Measurements from ENCODE around the gene ZNF407.
"Not testable (repeated sequence)": the region's sequence is repeated elsewhere in the genome, so short reads cannot be mapped to it uniquely, and the experiment has no call there.

ZNF407 gene, protein sequence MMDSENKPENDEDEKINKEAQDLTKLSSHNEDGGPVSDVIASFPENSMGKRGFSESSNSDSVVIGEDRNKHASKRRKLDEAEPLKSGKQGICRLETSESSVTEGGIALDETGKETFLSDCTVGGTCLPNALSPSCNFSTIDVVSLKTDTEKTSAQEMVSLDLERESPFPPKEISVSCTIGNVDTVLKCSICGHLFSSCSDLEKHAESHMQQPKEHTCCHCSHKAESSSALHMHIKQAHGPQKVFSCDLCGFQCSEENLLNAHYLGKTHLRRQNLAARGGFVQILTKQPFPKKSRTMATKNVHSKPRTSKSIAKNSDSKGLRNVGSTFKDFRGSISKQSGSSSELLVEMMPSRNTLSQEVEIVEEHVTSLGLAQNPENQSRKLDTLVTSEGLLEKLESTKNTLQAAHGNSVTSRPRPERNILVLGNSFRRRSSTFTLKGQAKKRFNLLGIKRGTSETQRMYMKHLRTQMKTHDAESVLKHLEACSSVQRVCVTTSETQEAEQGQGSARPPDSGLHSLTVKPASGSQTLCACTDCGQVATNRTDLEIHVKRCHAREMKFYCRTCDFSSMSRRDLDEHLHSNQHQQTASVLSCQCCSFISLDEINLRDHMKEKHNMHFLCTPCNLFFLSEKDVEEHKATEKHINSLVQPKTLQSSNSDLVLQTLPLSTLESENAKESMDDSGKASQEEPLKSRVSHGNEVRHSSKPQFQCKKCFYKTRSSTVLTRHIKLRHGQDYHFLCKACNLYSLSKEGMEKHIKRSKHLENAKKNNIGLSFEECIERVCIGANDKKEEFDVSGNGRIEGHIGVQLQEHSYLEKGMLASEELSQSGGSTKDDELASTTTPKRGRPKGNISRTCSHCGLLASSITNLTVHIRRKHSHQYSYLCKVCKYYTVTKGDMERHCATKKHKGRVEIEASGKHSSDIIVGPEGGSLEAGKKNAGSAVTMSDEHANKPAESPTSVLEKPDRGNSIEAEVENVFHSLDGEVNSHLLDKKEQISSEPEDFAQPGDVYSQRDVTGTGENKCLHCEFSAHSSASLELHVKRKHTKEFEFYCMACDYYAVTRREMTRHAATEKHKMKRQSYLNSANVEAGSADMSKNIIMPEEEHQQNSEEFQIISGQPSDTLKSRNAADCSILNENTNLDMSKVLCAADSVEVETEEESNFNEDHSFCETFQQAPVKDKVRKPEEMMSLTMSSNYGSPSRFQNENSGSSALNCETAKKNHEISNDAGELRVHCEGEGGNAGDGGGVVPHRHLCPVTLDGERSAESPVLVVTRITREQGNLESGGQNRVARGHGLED (N-terminal part only)

DNA sequence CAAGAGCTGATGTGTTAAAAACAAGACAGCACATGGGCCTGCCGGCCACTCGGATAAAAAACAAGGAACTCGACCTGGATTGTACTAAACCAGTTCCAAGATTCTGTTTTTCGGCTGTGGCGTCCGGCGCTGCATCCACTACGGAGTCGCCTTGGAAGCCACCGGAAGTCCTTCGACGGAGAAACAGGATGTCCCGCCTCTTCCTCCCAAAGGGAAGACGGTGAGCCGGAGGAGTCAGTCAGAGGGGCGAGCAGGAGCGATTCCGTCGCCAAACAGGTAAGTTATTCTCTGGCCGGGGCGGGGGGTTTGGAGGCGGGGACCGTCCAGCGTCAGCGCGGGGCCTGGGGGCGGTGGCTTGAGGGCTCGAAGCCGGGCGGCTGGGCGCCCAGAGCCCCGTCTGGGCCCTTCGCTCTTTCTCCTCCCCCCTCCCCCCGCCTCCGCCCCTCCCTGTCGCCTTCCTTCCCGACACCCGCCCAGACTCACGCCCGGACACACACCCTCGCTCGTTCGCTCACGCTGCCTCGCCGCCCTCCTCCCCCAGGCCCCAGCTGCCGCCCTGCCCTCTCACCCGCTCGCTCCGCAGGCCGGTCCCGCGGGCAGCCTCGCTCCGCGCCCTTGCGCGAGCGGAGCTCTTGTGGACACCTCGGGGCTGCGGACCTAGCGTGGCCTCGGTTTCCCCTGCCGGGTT lies at the start of gene ZNF407:
Gene ZNF407, plus strand, starts transcription at position 209 of the 688 bp plus-strand sequence. CDS start 33,150 bp downstream, outside the sequence.
- DNase-seq (ENCODE audit: low spot score), result peak; percentile 97

DNA sequence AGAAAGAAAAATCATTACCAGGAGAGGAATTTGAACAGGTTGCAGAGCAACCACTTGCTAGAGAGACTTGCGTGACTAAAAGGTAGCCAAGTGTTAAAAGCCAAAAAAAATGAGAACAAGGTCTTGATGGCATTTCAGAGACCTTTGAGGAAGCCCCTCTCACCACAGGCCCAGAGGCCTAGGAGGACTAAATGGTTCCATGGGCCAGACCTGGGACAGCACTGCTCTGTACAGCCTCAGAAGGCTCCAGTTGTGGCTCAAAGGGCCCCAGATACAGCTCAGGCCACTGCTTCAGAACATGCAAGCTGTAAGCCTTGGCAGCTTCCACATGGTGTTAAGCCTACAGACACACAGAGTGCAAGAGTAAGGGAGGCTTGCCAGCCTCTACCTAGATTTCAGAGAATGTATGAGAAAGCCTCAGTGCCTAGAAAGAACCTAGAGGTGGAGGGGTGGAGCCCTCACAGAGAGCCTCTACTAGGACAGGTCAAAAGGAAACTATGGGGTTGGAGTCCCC lies 48.0 kb upstream of the ZNF407 start:
- no peak for DNase-seq (ENCODE audit: low spot score)

DNA sequence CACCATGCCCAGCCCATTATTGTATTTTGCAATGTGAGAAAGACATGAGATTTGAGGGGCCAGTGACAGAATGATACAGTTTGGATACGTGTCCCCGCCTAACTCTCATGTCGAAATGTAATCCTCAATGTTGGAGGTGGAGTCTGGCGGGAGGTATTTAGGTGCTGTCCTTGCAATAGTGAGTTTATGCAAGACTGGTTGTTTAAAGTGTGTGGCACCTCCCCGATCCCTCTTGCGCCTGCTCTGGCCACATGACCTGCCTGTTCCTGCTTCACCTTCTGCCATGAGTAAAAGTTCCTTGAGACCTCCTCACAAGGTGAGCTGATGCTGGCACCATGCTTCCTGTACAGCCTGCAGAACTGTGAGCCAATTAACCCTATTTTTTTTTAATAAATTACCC lies 46.8 kb upstream of the ZNF407 start:
- DNase-seq (ENCODE audit: low spot score), result no peak

DNA sequence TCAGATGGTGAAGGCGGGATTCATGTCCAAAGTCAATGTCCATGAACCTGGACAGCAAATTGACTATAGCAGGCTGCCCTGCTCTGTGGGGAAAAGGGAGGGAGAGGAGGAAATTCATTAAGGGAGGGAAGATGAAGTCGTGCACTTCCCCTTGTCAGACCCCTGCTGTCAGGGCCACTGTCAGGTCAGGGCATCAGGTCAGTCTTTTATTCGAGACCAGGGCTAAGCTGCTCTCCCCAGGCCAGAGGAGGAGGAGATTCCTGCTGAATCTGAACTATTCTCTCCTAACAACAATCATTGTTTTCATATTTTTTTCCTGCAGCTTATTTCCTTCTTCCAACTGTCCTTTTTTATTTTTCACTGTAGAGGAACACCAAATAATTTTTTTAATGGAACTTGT lies 46.2 kb upstream of the ZNF407 start:
- no peak for DNase-seq (ENCODE audit: low spot score)

DNA sequence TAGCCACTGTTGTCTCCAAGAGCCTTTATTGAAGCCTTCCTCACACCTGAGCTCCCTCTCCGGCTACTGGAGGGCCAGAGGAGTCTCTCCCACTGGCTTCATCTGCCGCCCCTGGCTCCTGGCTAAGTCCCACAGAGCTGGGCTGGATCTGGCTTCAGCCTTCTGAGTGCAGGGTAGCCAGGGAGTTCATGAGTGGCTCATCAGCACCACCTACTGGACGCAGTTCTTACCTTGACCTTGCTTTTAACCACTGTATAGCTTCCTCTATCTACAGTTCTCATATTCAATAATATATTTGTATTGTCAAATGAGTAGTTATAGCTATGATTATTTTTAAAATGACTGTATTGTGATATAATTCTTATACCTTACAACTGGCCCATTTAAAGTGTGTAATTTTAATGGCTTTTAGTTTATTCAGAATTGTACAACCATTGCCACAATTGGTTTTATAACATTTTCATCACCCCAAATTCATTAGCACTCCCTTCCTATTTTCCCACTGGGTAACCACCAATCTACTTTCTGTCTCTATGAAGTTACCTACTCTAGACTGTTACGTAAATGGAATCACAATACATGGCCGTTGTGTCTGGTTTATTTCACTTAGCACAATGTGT lies 45.6 kb upstream of the ZNF407 start:
- DNase-seq (ENCODE audit: low spot score), result peak; percentile 82

DNA sequence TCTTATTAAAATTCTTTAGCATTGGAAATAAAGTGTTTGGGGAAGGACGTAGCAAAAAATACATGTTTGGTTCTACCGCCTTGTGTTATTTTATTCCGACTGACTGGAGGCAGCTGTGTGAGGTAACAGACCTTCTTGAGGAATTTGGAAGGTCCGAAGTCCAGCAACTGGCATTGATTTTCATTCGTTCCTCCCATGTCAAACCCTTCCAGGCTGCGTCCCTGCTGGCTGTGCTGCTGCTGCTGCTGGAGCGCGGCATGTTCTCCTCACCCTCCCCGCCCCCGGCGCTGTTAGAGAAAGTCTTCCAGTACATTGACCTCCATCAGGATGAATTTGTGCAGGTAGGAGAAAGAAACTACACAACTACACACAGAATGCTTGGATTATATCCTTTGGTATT lies 41.5 kb upstream of the ZNF407 start:
- DNase-seq (ENCODE audit: low spot score), result no peak

DNA sequence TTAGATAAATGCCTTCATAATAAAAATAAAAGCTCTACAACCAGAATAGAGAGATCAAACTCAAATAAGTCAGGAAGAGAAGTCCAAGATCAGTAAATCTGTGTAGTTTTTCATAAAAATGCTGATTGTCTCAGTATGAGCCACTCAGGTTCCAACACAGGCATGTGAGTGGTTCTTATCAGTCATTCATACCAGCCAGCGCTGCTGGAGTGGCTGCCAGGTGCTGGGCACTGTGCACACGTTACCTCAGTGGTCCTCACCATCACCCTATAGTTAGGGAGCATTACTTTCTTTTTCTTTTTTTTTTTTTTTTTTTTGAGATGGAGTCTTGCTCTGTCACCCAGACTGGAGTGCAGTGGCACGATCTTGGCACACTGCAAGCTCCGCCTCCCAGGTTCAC lies 39.6 kb upstream of the ZNF407 start:
- no peak for DNase-seq (ENCODE audit: low spot score)

DNA sequence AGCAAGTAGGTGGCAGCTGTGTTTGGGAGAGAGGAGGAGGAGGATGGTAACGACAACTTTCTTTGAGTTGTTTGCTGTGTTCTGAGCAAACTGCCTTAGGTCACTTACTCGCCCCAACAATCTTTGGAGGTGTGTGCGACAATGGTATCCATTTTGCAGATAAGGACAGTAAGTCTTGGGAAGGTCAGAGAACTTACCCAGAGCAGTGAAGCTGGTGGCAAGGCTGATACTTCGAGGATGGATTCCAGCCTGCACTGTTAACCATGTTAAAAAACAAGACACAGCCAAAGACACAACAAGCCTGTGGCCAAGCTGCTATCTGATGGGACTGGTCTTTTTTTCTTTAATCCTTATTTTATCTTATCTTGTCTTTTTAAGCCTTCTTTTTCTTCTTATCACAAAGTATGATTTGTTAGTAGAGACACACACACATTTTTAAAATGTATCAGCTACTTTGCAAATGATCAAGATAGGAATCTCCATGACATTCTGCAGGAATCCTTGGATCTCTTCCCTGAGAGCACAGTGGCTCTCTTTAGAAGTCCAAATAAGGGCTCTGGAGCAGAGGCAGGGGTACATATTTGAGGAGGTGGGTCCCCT lies 35.4 kb upstream of the ZNF407 start:
- no peak for DNase-seq (ENCODE audit: low spot score)

DNA sequence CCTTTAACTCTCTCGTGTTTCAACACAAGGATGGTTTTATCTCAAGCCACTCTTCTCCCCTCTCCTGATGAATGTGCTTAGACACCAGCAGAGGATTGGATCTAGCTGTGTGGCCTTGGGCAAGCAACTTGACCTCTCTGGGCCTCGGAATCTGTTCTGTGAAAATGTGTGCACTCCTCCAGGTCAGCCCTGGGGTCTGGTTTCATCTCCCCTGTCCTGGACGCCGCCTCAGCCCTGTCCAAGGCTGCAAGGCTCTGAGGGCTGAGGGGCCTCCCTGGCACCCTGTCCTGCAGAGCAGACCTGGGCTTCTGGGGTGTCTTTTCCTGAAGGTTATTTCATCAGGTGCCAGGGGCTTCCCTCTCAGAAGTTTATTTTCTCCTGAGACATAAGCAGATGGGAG lies 34.9 kb upstream of the ZNF407 start:
- DNase-seq (ENCODE audit: low spot score), result no peak

DNA sequence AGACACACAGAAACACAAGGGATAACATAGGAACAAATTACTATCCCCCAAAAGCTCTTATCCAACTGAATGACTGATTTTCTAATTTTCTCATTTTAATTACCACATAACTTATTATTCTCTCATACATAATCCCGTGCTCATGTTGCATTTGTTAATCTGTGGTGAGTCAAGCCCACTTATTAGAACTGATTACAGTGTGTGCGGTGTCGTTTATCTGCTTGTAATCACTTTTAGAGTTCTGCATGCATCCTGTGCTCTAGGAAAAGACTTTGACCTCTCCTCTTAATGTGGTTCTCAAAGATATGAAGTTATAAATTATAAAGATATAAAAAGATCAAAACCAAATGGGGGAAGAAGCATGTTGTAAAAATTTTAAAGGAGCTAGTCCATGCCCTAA lies 33.7 kb upstream of the ZNF407 start:
- no peak for DNase-seq (ENCODE audit: low spot score)

DNA sequence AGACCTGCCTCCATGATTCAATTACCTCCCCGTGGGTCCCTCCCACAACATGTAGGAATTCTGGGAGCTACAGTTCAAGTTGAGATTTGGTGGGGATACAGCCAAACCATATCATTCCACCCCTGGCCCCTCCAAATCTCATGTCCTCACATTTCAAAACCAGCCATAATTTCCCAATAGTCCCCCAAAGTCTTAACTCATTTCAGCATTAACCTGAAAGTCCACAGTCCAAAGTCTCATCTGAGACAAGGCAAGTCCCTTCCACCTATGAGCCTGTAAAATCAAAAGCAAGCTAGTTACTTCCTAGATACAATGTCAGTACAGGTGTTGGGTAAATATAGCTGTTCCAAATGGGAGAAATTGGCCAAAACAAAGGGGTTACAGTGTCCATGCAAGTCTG lies 32.5 kb upstream of the ZNF407 start:
- not testable (repeated sequence) for DNase-seq (ENCODE audit: low spot score)

DNA sequence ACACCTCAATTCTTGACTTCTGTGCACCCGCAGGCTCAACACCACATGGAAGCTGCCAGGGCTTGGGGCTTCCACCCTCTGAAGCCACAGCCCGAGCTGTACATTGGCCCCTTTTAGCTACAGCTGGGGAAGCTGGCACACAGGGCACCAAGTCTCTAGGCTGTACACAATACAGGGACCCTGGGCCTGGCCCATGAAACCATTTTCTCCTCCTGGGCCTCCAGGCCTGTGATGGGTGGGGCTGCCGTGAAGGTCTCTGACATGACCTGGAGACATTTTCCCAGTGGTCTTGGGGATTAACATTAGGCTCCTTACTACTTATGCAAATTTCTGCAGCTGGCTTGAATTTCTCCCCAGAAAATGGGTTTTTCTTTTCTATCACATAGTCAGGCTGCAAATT lies 31.7 kb upstream of the ZNF407 start:
- DNase-seq (ENCODE audit: low spot score), result not testable (repeated sequence)

DNA sequence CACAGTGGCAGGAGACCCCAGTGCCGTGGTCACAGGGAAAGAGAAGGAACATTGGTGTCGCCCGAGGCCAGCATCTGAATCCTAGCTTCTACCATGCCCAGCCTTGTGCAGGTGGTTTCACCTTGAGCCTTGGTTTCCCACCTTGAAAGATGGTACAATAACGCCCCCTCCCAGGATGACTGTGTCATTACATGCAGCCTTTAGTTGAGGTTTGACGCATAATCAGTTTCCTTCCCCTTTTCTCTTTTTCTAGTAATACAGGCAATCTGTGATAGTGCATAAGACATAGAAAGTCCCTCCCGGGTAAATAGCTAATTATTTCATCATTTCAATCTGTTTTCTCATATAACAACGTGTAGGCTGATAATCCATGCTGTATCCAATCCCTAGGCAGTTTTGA lies 29.8 kb upstream of the ZNF407 start:
- no peak for DNase-seq (ENCODE audit: low spot score)

DNA sequence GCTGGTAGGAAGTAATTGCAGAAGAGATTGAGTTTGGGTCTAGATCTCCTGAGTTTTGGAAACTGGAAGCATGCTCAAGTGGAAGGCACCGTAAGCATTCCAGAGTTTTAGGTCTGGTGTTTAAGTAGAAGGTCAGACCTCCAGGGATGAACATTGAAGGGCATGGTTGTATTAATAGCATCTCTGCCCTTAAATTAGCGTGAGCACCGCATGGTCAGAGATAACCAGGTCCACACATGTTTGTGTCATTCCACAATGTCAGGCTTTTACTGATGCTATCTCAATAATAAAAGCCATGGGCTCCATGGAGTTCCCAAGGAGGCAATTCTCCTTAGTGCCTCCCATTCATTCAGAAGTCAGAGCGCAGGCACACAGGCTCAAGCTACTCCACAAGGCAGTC lies 28.3 kb upstream of the ZNF407 start:
- DNase-seq (ENCODE audit: low spot score), result no peak

DNA sequence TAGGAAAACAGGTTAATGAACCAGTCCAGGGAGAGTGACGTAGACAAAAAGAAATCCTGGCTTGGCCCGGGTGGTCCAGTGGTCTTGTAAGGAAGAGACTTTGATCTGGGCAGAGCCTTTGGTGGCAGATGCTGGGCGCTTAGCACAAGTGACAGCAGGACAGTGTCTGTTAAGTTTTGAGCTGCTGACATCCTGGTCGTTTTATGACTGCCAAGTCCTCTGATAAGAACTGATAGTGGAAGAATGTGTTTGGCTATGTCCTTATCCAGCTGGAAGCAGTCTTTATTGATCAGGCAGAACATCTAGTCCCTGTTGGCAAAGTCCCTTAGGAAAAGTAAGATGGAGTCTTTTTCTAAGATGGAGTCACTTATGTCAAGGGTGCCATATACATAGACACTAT lies 27.4 kb upstream of the ZNF407 start:
- no peak for DNase-seq (ENCODE audit: low spot score)

DNA sequence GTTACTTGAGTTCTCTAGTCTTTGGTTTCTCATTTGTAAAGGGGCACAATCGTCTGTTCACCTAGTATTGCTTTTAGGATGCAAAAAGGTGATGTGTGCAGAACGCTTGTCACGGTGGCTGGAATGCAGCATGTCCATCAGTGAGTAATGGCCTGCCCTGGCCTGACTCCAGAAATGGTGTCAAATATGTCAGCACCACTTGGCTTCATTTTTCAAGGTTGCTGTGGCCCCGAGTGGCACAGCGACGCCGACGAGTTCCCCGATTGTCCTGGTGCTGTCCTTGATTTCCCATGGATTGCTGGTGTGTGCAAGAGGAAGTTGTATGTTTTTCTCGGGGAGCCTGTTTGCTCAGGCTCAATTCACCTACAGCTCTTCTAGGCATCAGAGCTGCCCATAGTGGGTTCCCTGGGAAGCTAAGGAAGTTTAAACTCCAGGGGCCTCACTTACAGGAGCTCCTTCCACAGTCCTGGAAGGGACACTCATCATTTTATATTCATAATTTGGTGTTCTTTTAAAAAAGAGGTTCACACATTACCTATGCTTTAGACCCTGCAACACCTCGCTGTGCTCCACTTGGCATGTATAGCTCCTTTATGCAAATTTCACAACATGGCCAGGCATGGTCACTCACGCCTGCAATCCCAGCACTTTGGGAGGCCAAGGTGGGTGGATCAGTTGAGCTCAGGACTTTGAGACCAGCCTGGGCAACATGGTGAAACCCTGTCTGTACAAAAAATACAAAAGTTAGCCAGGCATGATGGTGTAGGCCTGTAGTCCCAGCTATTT lies 25.6 kb upstream of the ZNF407 start:
- DNase-seq (ENCODE audit: low spot score), result no peak

DNA sequence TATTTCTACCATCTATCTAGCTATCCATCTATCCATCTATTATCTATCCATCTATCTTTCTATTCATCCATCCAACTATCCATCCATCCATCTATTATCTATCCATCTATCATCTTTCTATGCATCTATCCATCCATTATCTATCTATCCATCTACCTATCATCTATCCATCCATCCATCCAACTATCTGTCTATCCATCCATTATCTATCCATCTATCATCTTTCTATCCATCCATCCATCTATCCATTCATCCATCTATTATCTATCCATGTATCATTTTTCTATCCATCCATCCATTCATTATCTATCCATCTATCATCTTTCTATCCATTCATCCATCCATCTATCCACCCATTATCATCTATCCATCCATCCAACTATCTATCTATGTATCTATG lies 24.6 kb upstream of the ZNF407 start:
- DNase-seq (ENCODE audit: low spot score), result no peak

DNA sequence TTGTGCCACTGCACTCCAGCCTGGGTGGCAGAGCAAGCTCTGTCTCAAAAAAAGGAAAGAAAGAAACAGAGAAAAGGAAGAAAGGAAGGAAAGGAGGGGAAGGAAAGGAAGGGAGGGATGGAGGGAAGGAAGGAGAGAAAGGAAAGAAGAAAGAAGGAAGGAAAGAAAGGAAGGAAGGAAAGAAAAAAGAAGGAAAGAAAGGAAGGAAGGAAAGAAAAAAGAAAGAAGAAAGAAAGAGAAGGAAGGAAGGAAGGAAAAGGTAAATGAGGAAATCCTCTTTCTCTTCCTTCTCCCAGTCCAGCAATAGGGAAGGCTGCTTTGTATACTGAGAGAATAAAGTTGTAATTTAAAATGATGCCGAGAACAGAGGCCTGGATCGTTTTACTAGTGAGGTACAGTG lies 22.8 kb upstream of the ZNF407 start:
- DNase-seq (ENCODE audit: low spot score), result no peak

DNA sequence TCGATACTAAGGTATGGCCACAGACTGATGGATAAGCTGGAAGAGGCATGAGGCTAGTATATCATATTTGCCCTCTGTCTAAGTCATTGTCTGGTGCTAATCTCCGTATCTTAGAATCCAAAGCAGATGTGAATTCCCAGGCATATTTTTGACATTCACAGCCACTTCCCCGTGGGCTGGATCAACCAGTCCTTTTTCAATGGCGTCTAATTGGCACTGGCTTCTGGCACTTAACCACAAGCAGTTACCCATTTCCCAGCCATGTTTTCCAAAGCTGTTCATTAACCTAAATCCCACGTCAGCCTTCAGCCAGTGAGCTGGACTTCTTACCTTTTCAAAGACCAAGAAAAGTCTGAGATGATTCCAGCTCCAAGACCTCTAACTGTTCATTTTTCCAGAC lies 20.7 kb upstream of the ZNF407 start:
- DNase-seq (ENCODE audit: low spot score), result no peak
